NK-92 (cell line): ENCODE data around the gene ADGRD2.

Experiments used
- DNase-seq: peaks from one replicate; lab custom pipeline; 2025; ENCODE audit not compliant: unreplicated experiment; lab: John Stamatoyannopoulos, UW

Gene ADGRD2

DNA sequence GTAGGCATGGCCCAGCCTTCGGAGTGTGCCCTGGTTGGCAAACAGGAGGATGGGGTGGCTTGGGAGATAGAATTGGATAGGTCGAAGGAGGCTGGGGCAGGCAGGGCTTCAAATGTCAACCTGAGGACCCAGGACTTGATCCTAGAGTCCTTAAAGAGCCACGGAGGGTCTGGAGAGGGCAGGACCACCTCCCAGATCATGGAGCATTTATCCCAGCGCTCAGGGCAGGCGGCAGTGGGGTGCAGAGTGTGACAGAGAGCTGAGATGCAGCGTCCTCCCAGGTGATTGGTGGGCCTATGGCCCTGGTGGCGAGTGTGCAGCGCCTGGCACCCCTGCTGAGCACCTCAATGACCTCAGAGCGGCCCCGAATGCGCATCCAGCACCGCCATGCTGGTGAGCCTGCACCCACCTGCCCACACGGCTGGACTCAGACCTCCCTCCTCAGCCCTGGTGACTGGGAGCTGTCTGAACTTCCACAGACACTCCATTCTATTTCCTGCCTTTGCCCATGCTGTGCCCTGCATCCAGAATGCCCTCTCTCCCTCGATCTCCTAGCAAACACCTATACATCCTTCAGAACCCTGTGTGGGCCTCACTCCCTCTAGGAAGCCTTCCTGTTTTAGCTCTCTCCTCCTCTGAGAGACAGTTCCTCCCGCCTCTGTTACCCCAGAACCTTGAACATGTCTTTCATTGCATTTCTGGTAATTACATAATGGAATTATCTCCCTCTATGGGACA is 6.3 kb downstream of the ADGRD2 start:
- DNase-seq = no peak

GRCh38 chr9:124457079-124457886 is 7.0 kb downstream of the ADGRD2 start:
- no peak for DNase-seq

GRCh38 chr9:124457887-124458431 is 7.7 kb downstream of the ADGRD2 start:
- no peak for DNase-seq

DNA sequence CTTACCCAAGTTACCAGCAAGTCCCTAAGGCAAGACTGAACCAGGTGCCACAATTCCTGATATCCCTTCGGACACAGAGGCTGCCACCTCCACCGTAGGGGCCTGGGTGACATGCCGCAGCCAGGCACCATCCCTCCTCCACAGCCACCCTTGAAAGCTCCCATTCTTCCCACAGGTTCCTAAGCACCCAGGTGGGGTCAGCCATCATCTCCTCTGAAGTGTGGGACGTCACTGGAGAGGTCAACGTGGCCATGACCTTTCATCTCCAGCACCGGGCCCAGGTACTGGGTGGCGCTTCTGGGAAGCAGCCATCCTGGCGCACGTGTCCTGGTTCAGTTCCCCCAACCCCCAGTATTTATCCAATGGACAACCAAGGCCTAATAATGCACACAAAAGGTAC is 8.2 kb downstream of the ADGRD2 start:
- DNase-seq = no peak

DNA sequence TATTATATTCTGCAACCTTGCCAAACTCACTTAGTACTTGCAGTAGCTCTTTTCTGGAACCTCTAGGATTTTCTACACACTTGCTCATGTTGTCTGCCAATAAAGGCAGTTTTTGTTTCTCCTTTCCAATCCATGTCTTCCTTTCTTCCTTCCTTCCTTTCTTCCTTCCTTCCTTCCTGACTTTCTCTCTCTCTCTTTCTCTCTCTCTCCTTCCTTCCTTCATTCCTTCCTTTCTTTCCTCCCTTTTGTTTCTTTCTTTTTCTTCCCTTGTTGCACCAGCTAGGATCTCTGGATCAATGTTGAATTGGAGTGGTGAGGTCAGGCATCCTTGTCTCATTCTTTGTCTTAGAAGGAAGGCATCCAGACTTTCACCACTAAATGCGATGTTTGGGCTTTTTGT is 12.5 kb downstream of the ADGRD2 start:
- DNase-seq = no peak

DNA sequence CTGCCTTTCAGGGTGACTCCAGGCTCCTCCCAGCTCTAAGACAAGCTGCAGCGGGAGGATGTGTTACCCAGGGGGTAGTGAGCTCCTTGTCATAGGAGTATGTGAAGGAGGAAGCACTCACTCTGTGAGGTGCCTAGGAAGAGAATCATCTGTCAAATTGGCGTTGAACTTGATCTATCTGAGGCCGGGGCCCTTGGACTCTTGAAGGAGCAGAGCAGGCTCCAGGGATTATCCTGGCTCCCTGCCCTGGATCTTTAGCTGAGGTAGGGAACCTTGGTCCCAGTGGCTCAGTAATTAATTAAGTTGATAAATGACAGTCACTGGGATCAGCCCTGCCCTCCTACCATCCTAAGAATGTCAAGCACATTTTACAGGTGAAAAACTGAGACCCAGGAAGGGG is 15.5 kb downstream of the ADGRD2 start:
- DNase-seq = no peak

GRCh38 chr9:124467410-124468060 is 17.3 kb downstream of the ADGRD2 start:
- no peak for DNase-seq

- no peak for DNase-seq
These were observed 17.9 kb downstream of the ADGRD2 start for GRCh38 chr9:124468061-124468740.

DNA sequence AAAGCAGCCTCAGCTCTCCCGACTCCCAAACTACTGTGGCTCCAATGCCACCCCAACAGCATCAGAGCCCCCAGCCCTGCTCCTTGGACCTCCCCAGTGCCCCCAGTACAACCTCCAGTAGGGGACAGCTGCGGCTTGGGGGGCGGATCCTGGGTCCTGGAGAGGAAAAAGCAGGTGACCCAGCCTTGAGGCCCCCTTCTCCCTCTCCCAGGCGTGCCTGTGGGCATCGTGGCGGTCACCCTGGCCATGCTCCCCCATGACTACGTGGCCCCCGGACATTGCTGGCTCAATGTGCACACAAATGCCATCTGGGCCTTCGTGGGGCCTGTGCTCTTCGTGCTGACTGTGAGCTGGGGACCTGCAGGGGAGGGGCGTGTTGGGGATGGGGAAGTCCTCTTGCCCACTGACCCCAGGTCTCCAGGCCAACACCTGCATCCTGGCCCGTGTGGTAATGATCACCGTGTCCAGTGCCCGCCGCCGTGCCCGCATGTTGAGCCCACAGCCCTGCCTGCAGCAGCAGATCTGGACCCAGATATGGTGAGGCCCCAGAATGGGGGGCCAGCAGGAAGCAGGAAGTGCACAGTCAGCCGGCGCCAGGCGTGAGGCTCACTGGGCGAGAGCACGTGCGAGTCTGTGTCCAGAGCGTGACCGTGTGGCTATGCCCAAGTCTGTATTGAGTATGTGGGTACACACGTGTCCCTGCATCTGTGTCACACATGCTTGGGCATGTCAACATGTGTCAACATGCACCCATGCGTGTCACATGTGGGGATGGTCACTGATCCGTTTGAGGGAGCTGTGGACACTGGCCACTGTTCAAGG is 19.0 kb downstream of the ADGRD2 start:
- no peak for DNase-seq

- DNase-seq = no peak
These were observed 20.1 kb downstream of the ADGRD2 start for GRCh38 chr9:124470306-124470705.

DNA sequence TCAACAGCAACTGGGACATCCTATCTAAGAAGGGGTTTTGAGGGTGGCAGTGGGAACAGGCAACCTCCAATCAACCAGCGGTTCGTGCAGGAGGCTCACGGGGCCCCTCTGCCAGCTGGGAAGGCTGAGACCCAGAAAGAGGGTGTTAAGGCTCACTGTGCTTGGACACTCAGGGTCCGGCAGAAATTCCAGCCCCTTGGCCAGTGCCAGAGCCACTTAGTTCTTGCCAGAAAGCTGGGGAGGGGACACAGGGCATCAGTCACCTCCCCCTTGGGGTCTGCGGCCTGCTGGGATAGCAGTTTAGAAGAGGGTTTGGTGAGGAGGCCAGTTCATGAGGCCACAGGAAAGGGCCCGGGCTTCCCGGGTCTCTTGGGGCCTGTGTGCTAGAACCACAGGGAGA is 20.5 kb downstream of the ADGRD2 start:
- no peak for DNase-seq

GRCh38 chr9:124471761-124472160 is 21.5 kb downstream of the ADGRD2 start:
- DNase-seq = no peak

GRCh38 chr9:124472770-124473169 is 22.5 kb downstream of the ADGRD2 start:
- DNase-seq = no peak

DNA sequence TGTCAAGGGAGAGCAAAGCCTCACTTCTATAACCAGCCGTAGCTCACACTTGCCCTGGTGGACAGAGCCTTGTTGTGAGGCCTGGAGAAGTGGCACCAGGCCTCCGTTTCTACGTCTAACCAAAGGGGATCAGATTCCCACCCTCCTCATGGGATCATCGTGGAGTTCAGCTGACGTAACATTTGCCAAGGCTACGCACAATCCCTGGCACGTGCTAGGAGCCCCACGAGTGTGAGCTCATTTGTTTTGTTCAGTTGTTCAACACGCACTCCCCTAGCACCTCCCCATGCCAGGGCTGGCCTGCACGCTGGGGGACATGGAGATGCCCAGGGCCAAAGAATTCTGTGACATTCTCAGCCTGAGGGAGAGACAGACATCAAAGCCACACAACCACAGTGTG is 23.1 kb downstream of the ADGRD2 start:
- no peak for DNase-seq

DNA sequence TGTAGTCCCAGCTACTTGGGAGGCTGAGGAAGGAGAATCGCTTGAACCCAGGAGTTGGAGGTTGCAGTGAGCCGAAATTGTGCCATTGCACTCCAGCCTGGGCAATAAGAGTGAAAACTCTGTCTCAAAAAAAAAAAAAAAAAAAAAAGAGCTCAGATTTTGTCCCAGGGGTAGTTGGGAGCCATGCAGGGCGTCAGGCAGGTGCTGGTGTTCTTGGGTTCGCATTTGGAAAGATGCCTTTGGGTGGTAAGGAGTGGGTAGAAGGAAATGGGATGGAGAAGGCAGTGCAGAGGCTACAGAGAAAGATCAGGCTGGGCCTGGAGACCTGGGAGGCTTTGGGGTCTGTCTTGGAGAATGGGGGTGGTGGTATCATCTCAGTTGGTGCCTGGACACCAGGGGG is 23.9 kb downstream of the ADGRD2 start:
- DNase-seq = no peak

- no peak for DNase-seq
These were observed 25.1 kb downstream of the ADGRD2 start for GRCh38 chr9:124475158-124475867.

DNA sequence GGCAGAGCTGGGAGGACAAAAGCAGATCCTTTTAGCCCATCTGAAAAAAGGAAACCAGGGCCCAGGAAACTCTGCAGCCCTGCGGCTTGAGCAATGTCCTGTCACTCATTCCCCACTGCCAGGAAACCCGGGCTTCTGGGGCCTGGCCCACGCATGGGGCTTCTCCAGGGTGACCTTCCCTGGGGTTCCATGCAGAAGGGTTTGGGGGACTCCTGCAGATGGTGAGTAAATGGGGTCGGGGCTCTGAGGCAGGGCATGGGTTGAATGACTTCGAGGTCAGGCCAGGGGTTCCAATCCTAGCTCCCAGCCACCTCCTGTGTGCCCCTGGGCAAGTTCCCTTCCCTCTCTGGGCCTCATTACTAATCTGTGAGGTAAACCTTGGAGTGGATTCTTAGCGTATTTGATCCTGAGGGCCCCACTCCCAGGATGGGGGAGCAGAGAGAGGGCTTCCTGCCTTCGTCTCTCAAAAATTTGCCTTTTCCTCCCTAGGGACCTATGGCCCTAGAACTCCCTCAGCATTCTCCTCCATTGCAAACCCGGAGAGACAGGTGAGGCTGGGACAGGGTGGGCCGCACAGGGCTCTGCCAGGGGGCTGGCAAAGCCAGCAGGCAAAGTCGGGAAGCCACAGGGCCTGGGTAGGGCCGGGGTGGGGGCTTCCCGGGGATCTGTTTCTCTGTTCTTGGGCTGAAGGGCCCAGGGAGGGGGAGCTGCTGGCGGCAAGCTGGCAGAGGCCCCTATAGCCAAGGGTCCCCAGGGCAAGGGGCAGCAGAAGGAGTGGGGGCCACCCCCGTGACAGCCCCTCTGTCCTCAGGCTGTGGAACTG is 25.8 kb downstream of the ADGRD2 start:
- no peak for DNase-seq

- DNase-seq = no peak
These were observed 27.0 kb downstream of the ADGRD2 start for GRCh38 chr9:124477211-124477647.
